ENCODE results near the gene SDC1.

The SDC1 gene

DNA sequence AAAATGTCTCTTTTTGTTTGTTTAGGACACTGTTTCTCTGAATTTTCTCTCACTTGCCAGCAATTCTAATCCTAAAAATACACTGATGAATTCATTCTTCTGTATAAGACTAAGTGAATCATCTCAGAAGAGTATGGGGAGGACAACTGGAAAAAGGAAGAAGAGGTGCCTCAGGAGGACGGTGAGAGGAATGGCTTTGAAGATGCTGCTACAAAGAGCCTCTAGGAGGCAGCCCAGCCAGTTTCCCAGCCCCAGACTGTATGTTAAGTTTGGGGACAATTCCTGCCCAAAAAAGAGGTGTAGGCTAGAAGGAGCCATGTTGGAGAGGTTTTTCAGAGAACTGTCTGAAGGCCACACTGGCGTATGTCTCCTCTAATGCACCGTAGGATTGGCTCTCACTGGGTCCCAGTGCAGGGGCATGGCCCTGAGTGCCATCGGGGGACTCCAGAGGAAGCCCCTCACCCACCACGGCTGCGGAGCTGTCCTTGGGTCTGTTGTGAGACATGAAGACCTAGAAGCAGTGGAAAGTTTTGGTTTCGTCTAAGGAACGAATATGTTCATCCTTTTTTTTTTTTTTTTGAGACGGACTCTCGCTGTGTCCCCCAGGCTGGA lies 3.1 kb upstream of the SDC1 start:
- no peak for DNase-seq (ENCODE audit: low spot score)

DNA sequence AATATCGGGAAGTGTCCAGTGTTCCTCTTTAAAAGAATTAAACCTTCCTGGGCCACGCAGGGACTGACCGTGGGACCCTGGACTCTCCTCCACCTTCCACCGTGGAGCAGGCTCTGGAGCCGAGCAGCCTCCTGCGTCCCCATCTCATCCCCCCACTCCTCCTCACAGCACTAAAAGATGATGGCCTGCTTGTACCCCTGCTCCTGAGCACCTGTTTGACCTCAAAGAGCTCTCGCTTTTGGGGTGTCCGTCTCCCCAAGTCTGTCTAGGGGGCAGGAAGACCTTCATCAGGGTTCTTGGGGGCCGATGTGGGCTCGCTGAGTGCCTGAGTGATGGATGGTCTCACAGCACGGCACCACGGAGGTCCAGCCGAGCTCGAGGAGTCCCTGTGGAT lies 1.2 kb upstream of the SDC1 start:
- DNase-seq (ENCODE audit: low spot score), result no peak

DNA sequence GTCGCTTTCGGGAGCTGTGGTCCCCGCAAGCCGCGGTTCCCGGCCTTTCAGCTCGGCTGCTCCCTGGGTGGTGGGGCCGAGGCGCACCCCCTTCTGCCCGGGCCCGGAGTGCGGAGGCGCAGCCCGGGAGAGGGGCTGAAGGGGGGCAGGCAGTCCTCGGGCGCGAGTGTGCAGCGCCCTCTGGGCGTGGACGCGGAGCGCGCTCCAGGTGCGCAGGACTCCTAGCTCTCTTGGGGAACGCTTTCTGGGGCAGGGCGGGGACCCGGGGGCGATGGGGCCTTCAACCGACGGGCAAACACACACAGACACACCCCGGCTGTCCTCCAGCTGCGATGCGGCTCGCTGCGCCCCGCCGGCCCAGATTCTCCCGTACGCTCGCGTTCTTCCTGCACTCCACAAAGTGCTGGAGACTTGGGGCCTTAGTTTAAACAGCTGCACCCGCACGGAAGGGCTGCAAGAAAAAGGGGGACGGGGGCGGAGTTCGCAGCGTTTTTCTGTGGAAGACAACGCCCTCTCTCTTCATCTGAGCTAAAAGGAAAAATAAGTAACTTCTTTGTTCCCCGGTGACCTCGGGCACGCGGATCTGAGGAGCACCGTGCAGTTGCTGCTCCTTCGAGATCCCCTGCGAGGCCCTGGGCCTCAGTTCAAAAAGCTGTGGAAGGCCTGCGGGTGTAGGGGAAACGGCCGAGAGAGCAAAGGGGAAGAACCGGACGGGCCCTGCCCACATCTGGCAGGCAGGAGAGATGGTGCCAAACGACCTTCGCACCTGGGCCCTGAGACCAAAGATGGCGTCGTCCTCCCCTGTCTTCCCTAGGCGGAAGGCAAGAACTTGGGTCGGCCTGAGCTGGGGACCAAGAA lies 593 bp upstream of the SDC1 start:
- DNase-seq (ENCODE audit: low spot score), result no peak

DNA sequence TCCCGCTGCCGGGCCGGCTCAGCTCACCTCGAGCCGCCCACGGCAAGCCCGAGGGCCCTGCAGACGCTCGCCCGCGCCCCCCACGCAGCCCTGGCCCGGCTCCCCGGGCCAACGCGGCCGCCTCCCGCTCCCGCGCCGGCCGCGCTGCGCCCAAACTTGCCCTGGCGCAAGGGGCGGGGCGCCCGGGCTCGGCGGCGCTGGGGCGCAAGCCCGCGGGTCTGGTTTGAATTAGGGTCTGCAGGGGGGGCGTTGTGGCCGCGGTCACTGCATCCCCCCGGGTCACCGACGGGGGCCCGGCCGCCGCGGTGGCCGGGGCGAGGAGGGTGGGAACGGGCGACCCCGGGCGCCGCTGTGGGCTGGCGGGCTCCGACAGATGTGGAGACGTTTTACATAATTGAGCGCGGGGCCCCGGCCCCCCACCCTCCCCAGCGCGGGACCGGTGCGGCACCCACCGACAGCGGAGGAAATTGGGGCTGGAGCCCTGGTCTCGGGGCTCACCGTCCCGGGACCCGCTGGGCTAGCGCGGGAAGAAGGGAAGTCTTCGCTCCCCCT lies 690 bp downstream of the SDC1 start:
- no peak for DNase-seq (ENCODE audit: low spot score)

DNA sequence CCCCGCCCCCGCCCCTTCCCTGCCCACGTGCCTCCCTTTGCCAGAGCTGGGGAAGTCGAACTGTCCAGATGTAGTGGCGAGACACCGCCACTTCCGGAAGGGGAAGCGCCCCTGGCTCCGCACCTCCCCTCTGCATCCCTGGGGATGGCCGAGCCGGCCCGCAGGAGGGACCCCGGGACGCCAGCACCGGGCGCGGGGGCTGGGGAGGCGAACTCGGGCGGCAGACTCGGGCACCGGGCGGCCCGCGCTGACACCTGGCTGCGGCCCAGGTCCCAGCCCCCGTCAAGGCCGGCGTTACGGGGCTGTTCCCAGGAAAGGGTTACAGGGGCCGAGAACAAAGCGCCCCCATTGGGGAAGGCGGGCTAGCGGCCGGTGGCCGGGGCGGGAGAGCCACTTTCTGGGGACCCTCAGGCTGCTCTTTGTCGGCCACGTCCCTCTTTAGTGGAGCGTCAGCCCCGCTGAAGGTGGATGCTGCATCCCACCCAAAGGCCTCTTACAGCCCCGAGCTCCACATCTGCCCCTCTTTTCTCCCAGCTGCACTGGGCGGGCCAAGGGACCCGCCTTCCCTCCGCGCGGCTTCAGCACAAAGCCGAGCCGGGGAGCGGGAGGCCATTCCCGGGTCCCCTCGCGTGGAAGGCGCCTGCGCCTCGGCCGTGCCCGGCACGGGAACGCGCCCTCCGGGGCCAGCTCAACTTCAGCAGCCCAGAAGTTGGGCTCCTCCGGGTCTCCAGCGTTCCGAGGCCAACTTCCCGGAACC lies 1.3 kb downstream of the SDC1 start:
- no peak for DNase-seq (ENCODE audit: low spot score)

- DNase-seq (ENCODE audit: low spot score), result no peak
These were observed 2.0 kb downstream of the SDC1 start for GRCh38 chr2:20222769-20223406.

DNA sequence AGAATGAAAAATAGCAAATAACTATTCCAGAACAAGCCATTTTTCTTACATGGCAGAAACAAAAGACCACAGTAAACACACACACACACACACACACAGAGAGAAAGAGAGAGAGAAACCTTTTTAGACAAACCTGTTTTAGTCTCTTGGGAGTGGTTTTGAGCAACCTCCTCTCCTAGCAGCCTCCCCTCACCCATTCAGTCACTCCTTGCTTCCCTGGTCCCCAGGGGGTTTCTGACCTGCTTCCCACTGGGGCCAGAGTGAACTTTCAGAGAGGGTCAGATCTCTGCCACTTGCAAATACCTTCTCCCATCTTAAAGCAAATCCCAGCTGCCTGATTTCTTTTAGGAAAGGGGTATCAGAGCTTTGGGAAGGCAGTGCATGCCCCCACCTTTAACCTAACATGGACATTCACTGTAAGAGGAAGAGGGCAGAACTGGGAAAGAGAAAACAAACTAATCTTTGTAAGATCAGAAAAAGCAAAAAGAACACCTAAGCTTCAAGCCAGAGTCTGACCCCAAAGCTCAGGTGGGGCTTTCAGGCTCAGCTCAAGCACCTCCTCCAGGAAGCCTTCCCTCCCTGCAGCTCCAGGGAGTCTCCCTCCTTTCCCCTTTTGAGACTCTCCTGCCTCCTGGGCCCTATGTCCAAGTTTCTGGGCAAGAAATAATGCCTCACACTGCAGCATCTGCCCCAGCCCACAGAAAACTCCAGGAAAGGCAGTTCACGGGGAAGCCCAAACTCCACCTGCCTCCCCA lies 2.7 kb downstream of the SDC1 start:
- DNase-seq (ENCODE audit: low spot score), result no peak

DNA sequence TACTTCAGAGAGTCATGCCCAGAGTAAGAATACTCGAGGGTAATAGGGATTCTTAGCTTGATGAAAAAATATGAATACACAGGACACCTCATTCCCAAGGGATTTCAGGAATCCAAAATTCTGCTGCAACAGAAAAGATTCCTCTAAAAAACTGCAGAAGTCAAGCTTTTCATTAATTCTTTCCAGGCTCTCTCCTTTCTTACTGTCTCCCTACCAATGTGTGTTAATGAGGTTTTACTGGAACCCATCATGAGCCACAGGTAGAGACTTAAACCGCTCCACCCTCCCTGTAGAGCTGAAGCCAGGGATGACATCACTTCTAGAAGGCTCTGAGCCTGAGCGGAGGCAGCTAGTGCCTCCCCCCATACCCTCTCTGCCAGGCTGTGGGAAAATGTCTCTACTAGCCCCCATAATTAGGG lies 3.4 kb downstream of the SDC1 start:
- DNase-seq (ENCODE audit: low spot score), result no peak

DNA sequence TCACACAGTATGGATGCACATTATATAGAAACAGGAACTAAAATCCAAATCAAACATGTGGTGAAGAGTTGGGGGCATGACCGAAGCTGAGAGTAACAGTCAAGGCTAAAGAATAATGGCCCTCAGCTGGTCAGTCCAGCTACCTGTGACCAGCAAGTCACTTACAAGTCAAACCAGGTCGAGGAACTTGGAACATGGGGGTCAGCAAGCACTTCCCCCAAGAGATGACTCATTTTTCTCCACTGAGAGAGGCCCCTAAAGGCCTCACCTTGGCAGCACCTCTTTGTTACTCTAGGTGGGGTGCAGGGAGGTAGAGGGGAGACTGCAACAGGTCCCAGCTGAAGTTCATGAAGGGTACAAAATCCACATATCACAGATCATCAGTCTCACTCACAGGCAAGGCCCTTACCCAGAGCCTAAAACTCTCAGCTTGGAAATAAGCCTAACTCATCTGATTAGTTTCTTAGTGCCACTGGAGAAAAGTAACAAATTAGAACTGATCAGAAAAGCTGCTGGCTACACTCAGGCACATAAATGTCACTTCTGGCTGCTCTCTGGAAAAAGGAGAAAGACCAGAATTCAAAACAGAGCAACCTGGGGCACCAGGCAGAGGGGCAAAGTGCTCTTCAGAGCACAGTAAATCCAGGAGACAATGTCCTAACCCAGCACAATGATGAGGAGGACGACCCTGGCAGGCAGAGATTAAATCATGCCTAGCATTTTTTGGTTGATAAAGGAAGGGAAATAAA lies 4.0 kb downstream of the SDC1 start:
- no peak for DNase-seq (ENCODE audit: low spot score)

GRCh38 chr2:20219763-20220380 lies 5.1 kb downstream of the SDC1 start:
- no peak for DNase-seq (ENCODE audit: low spot score)

DNA sequence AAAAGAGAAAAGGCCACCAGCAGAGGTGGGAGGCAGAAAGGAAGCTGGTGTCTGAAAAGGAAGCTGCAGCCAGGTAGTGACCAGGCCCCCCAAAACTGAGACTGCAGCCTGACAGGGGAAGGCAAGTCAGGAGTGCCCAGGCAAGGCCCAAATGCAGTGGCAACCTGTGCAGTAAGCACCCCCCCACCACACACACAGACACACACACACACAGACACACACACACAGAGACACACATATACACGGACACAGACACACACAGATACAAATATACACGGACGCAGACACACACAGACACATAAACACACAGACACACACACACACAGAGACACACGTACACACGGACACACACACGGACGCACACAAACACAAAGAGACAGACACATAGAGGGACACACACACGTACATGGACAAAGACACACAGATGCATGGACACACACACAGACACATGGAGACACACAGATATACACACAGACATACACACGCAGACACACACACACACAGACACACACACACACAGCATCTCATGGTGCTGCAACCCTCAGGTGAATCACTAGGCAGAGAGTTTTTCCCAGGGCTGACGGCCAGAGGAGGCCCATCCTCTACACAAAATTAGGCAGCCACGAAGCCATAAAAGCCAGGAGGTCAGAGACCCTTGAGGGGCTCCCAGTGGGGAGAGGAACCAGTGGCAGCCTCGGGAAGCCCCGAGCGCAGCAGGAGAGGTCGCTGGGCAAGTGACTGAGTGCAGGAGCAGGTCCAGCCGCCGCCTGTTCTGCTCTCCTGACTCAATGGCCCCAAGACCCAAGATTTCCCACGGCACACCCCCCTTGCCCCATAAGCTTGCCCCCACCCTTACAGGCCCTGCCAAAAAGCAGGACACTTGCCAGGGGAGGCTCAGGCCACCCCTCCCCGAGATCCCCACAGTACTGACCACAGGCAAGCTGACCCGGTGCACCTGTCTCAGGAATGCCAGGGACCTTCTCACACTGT lies 6.3 kb downstream of the SDC1 start:
- no peak for DNase-seq (ENCODE audit: low spot score)

DNA sequence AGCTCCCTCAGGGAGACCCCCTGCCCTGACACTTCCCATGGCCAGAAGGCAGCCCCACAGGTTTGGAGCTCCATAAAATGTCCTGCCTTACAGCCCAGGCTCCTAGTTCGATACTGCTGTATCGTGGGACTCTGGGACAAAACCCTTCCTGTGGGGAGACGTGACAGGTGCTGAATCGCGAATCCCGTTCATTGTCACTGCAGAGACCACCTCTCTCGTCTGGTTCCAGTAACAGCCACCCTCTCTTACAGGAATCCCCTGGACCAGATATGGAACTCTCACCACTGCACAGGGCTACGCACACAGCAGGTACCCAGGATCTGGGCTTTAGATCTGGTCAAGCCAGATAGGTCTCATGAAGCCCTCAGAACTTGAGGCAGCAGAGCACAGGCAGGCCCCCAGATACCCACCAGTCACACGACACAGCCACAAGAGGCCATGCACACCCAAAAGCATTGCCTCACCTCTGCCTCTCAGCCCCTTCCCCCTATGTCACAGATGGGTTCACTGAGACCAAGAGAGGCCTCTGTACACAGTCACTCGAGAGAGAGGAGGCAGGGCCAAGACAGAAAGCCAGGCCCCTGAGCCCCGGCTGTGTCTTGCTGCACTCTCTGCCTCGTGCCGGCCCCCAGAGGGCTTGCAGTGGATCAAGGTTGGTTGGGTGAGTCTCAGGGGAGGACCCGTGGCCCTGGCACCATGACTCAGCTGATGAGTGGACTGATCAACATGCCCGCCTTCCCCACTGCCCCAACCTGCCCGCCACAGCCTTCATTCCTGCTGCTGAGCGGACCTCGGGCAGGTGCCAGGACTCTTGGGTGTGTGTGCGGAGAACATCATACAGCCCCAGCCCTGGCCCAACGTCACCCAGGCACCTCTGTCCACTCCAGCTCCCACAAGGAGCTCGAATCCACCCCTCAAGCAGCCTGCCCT lies 7.6 kb downstream of the SDC1 start:
- no peak for DNase-seq (ENCODE audit: low spot score)

- DNase-seq (ENCODE audit: low spot score), result no peak
These were observed 8.6 kb downstream of the SDC1 start for GRCh38 chr2:20216130-20217025.

- no peak for DNase-seq (ENCODE audit: low spot score)
These were observed 9.5 kb downstream of the SDC1 start for GRCh38 chr2:20215183-20216040.

DNA sequence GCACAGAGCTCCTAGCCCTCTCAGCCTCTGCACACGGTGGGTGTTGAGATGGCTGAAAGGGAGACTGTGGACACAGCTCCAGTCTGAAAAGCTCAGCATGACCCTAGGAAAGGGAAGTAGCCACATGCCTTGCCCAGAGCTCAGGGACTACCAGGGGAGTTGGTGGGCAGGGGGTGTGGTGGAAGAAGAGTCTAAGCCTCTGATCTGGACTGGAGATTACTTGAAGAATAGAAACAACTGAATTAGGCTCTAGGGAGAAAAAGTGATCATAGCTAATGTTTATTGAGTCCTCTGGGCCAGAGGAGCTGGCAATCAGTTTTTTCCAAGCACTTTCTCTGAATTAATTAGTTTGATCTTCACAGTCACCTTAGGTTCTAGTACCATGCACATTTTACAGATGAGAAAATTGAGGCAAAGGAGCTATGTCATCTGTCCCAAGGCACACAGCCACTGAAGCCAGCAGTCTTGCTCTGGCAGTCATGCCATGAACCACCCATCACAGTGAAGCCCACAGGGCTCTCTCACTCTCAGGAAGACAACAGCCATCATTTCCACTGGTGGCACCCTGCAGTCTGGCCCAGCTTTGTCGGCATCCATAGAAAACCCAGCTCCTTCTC lies 10.3 kb downstream of the SDC1 start:
- no peak for DNase-seq (ENCODE audit: low spot score)
